Liver (tissue), 3 donors: Measurements from ENCODE around the gene MYBPHL.

Source experiments
- EGR1 ChIP-seq, 2 donors: IDR thresholded peaks; 2 replicates each; pipeline ENCODE4 v1.6.1; 2016 to 2018; ENCODE audit warnings: antibody characterized with exemption in 2 of 2, low read depth in 2 of 2
- GABPA ChIP-seq, 2 donors: IDR thresholded peaks in 1 of 2; conservative IDR thresholded peaks in 1 of 2; 2 replicates each; pipeline ENCODE4 v1.6.1; 2016; ENCODE audit warnings: antibody characterized with exemption in 2 of 2, mild to moderate bottlenecking in 1 of 2, moderate library complexity in 1 of 2
- JUND ChIP-seq, 2 donors: IDR thresholded peaks; 2 replicates each; pipeline ENCODE4 v1.6.1; 2016; ENCODE audit warnings: antibody characterized with exemption in 2 of 2
- YY1 ChIP-seq: IDR thresholded peaks from 2 replicates; pipeline ENCODE4 v1.6.1; 2016; ENCODE audit warnings: antibody characterized with exemption, mild to moderate bottlenecking
- TF ChIP-seq, protein P1 (sequence below): fragments of 150-350 bp; IDR thresholded peaks from 2 replicates; pipeline ENCODE4 v1.5.1; 2017; ENCODE audit warnings: improper control_type of control experiment, low read depth, low read length; ENCODE audit not compliant: missing input control
- TF ChIP-seq, protein P2 (sequence below): IDR thresholded peaks from 2 replicates; pipeline ENCODE4 v1.6.1; 2016; ENCODE audit warnings: antibody characterized with exemption, mild to moderate bottlenecking
- donor health status: healthy.
- donor health status: healthy.

DNA sequence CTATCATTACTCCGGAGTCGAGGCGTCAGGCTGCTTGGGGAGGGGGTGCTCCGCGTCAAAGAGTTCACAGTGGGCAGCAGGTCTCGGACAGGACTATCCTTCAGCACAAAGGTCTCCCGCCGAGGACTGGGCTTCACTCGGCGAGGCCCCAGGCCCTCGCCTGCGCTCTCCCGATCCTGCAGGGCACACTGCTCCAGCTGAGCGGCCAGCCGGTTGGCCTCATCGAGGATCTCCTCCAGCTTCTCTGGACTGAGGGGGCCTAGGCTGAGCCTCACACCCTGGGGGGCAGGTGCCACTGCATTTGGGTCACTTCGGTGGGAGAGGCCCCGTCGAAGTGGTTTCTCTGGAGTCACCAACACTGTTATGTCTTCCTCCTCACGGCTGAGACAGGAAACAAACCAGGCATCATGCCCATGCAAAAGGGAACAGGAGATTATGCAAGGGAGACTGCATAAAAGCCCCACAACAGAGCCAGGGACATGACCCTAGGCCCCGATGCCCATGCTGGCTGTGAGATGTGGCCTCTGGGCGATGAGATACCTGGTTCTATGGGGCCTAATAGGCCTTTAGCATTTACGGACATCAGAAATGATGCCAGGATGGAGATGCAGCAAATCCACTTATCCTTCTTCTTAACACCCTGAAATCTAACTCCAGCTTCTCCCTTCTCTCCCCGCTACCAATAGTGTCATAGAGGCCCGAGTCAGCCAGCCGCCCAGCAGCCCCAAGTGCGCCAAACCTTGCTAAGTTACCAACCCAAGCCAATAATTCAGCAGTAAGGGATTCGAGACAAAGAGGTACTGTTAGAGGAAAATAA, 24.9 kb downstream of the MYBPHL start:
- TF ChIP-seq, protein P1, sequence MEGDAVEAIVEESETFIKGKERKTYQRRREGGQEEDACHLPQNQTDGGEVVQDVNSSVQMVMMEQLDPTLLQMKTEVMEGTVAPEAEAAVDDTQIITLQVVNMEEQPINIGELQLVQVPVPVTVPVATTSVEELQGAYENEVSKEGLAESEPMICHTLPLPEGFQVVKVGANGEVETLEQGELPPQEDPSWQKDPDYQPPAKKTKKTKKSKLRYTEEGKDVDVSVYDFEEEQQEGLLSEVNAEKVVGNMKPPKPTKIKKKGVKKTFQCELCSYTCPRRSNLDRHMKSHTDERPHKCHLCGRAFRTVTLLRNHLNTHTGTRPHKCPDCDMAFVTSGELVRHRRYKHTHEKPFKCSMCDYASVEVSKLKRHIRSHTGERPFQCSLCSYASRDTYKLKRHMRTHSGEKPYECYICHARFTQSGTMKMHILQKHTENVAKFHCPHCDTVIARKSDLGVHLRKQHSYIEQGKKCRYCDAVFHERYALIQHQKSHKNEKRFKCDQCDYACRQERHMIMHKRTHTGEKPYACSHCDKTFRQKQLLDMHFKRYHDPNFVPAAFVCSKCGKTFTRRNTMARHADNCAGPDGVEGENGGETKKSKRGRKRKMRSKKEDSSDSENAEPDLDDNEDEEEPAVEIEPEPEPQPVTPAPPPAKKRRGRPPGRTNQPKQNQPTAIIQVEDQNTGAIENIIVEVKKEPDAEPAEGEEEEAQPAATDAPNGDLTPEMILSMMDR, result no peak
- TF ChIP-seq JUND (IDR thresholded peaks at IDR 0.05) (no peak), EGR1 (IDR thresholded peaks at IDR 0.05; ENCODE audit: low read depth in 2 of 2) (no peak), GABPA (IDR thresholded peaks at IDR 0.05 in 1 of 2, conservative IDR thresholded peaks at IDR 0.05 in 1 of 2) (no peak), YY1 (no peak)
- TF ChIP-seq, protein P2, sequence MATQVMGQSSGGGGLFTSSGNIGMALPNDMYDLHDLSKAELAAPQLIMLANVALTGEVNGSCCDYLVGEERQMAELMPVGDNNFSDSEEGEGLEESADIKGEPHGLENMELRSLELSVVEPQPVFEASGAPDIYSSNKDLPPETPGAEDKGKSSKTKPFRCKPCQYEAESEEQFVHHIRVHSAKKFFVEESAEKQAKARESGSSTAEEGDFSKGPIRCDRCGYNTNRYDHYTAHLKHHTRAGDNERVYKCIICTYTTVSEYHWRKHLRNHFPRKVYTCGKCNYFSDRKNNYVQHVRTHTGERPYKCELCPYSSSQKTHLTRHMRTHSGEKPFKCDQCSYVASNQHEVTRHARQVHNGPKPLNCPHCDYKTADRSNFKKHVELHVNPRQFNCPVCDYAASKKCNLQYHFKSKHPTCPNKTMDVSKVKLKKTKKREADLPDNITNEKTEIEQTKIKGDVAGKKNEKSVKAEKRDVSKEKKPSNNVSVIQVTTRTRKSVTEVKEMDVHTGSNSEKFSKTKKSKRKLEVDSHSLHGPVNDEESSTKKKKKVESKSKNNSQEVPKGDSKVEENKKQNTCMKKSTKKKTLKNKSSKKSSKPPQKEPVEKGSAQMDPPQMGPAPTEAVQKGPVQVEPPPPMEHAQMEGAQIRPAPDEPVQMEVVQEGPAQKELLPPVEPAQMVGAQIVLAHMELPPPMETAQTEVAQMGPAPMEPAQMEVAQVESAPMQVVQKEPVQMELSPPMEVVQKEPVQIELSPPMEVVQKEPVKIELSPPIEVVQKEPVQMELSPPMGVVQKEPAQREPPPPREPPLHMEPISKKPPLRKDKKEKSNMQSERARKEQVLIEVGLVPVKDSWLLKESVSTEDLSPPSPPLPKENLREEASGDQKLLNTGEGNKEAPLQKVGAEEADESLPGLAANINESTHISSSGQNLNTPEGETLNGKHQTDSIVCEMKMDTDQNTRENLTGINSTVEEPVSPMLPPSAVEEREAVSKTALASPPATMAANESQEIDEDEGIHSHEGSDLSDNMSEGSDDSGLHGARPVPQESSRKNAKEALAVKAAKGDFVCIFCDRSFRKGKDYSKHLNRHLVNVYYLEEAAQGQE, result no peak
